Tibial nerve (tissue), 4 donors: Measurements from ENCODE around the gene SLC27A1. TPM values are rescaled to one million over a fixed set of nuclear protein-coding genes. Genes with fewer than 3 reads are reported as not detected.

Experiments
- DNase-seq, 2 donors: peaks; one replicate each; pipeline ENCODE4 v3.0.0-alpha.2; 2019; ENCODE audit warnings: low spot score in 2 of 2
- H3K27ac ChIP-seq, 4 donors: fragments of 200-600 bp; sonication (generic) in 3 of 4; one replicate each; pipeline ENCODE4 v1.5.1; 2017 to 2019; ENCODE audit warnings: mild to moderate bottlenecking in 1 of 4
- H3K27me3 ChIP-seq, 2 donors: fragments of 200-600 bp; sonication (generic) in 1 of 2; one replicate each; pipeline versions ENCODE4 v1.5.1 to v1.6.0; 2017 to 2019
- H3K36me3 ChIP-seq, 3 donors: fragments of 200-600 bp; sonication (generic); one replicate each; pipeline ENCODE4 v1.5.1; 2018 to 2019
- H3K4me1 ChIP-seq, 4 donors: fragments of 200-600 bp; sonication (generic) in 3 of 4; one replicate each; pipeline ENCODE4 v1.5.1; 2017 to 2019
- H3K4me3 ChIP-seq, 4 donors: fragments of 200-600 bp; sonication (generic) in 3 of 4; one replicate each; pipeline ENCODE4 v1.5.1; 2017 to 2019; ENCODE audit warnings: mild to moderate bottlenecking in 1 of 4, moderate library complexity in 1 of 4
- H3K9me3 ChIP-seq, 4 donors: fragments of 200-600 bp; sonication (generic) in 3 of 4; one replicate each; pipeline ENCODE4 v1.5.1; 2017 to 2019
- CTCF ChIP-seq, 5 experiments: fragments of 200-600 bp in 3 of 5; fragments of 450-650 bp in 2 of 5; sonication (generic) in 3 of 5; IDR thresholded peaks; one replicate each; pipeline ENCODE4 v1.5.1; 2016 to 2019; ENCODE audit warnings: antibody characterized with exemption in 5 of 5, mild to moderate bottlenecking in 3 of 5, moderate library complexity in 2 of 5
- EP300 ChIP-seq, 2 donors: sonication (generic); formaldehyde crosslinking; IDR thresholded peaks; one replicate each; pipeline ENCODE4 v1.6.1; 2017; ENCODE audit warnings: antibody characterized with exemption in 2 of 2, mild to moderate bottlenecking in 1 of 2
- POLR2A ChIP-seq, 2 donors: fragments of 450-650 bp; IDR thresholded peaks; one replicate each; pipeline ENCODE4 v1.6.1; 2017; ENCODE audit warnings: antibody characterized with exemption in 2 of 2, mild to moderate bottlenecking in 2 of 2, moderate library complexity in 2 of 2
- WGBS, 2 donors: methylation state at CpG; one replicate each; pipeline ENCODE4 v1.1.5; 2018; 5-methylcytosine and 5-hydroxymethylcytosine counted together
- total RNA-seq, 4 donors: library from RNA; depleted of rRNA; stranded (reverse); fragments of >200 nt; gene quantifications; one replicate each; pipeline ENCODE4 v1.1.0, GENCODE V29; 2016

Gene SLC27A1
- total RNA-seq, 4 donors from 2014 or later = 30.6 to 69.3 (median 55.9) TPM

GRCh38 chr19:17524651-17525050 is 54.3 kb downstream of the SLC27A1 start:
- H3K4me3 ChIP-seq = no peak overlapping the region
- H3K27me3 ChIP-seq = peaks cover 0 to 13% of the 10 kb centered on the region in 2 donors
- H3K27ac ChIP-seq = no peak overlapping the region
- TF ChIP-seq CTCF (IDR thresholded peaks at IDR 0.05) = no peak
- TF ChIP-seq EP300 (IDR thresholded peaks at IDR 0.05) = no peak
- peaks cover 0 to 23% (median 4%) of the 10 kb centered on the region in 3 donors for H3K36me3 ChIP-seq
- DNase-seq = no peak
- peaks cover 0 to 13% (median 0%) of the 10 kb centered on the region in 4 donors for H3K9me3 ChIP-seq
- WGBS, 2 donors = 89 to 95% methylated on average over 4 of the region's 4 CpGs
- H3K4me1 ChIP-seq = peaks cover 0 to 15% (median 3%) of the 10 kb centered on the region in 4 donors

- TF ChIP-seq EP300 (IDR thresholded peaks at IDR 0.05) = no peak
- TF ChIP-seq POLR2A (IDR thresholded peaks at IDR 0.05) = no peak
- TF ChIP-seq CTCF (IDR thresholded peaks at IDR 0.05) = no peak
- no peak for DNase-seq
- H3K27ac ChIP-seq = no peak overlapping the region
- H3K9me3 ChIP-seq = peaks cover 0 to 13% (median 0%) of the 10 kb centered on the region in 4 donors
- H3K27me3 ChIP-seq = peaks cover 0 to 13% of the 10 kb centered on the region in 2 donors
- peaks cover 0 to 19% (median 4%) of the 10 kb centered on the region in 3 donors for H3K36me3 ChIP-seq
- H3K4me3 ChIP-seq = no peak overlapping the region
- peaks cover 0 to 15% (median 3%) of the 10 kb centered on the region in 4 donors for H3K4me1 ChIP-seq
- 75 to 82% methylated on average over 9 of the region's 9 CpGs for WGBS, 2 donors
Observed at GRCh38 chr19:17525141-17525540, 54.8 kb downstream of the SLC27A1 start.

GRCh38 chr19:17526922-17527321 is 56.6 kb downstream of the SLC27A1 start:
- peaks cover 0 to 13% of the 10 kb centered on the region in 2 donors for H3K27me3 ChIP-seq
- peaks cover 0 to 2% (median 0%) of the 10 kb centered on the region in 3 donors for H3K36me3 ChIP-seq
- peaks cover 0 to 15% (median 3%) of the 10 kb centered on the region in 4 donors for H3K4me1 ChIP-seq
- H3K9me3 ChIP-seq = peaks cover 0 to 13% (median 0%) of the 10 kb centered on the region in 4 donors
- H3K4me3 ChIP-seq = peak overlapping the region in 1 of 4 donors; percentile 33
- no peak overlapping the region for H3K27ac ChIP-seq
- DNase-seq = no peak
- TF ChIP-seq CTCF (IDR thresholded peaks at IDR 0.05) (no peak), POLR2A (IDR thresholded peaks at IDR 0.05) (no peak), EP300 (IDR thresholded peaks at IDR 0.05) (no peak)
- 43 to 56% methylated on average over 16 of the region's 16 CpGs for WGBS, 2 donors

- Histone ChIP-seq H3K9me3 (peaks cover 0 to 13% (median 0%) of the 10 kb centered on the region in 4 donors), H3K27ac (no peak overlapping the region), H3K36me3 (no peaks in the 10 kb centered on the region), H3K27me3 (peaks cover 0 to 13% of the 10 kb centered on the region in 2 donors), H3K4me1 (peaks cover 0 to 13% (median 3%) of the 10 kb centered on the region in 4 donors), H3K4me3 (peak overlapping the region in 1 of 4 donors; percentile 33)
- 65 to 66% methylated on average over 5 to 10 of the region's 10 CpGs for WGBS, 2 donors
- no peak for DNase-seq
- TF ChIP-seq CTCF (IDR thresholded peaks at IDR 0.05) (no peak), POLR2A (IDR thresholded peaks at IDR 0.05) (no peak), EP300 (IDR thresholded peaks at IDR 0.05) (no peak)
Observed at GRCh38 chr19:17527326-17527725, 57.0 kb downstream of the SLC27A1 start.

GRCh38 chr19:17528610-17529009 is 58.3 kb downstream of the SLC27A1 start:
- Histone ChIP-seq H3K36me3 (no peaks in the 10 kb centered on the region), H3K27ac (no peak overlapping the region), H3K27me3 (peaks cover 0 to 13% of the 10 kb centered on the region in 2 donors), H3K9me3 (peaks cover 0 to 13% (median 0%) of the 10 kb centered on the region in 4 donors), H3K4me1 (peaks cover 0 to under 1% (median 0%) of the 10 kb centered on the region in 4 donors), H3K4me3 (no peak overlapping the region)
- WGBS, 2 donors = 93 to 95% methylated on average over 2 to 3 of the region's 3 CpGs
- TF ChIP-seq EP300 (IDR thresholded peaks at IDR 0.05) = no peak
- TF ChIP-seq CTCF (IDR thresholded peaks at IDR 0.05) = no peak
- no peak for TF ChIP-seq POLR2A (IDR thresholded peaks at IDR 0.05)
- DNase-seq = no peak
